Suprapubic skin (tissue), 4 donors: ENCODE measurements around the gene KNG1. TPM values are rescaled to one million over a fixed set of nuclear protein-coding genes. Genes with fewer than 3 reads are reported as not detected.

Experiments used
- DNase-seq, 2 donors: peaks; one replicate each; pipeline ENCODE4 v3.0.0-alpha.2; 2019; ENCODE audit warnings: low spot score in 2 of 2
- H3K27ac ChIP-seq: fragments of 200-600 bp; sonication (generic); one replicate; pipeline ENCODE4 v1.5.1; 2019
- H3K27me3 ChIP-seq: fragments of 200-600 bp; sonication (generic); one replicate; pipeline ENCODE4 v1.5.1; 2019
- H3K36me3 ChIP-seq: fragments of 200-600 bp; sonication (generic); one replicate; pipeline ENCODE4 v1.5.1; 2019
- H3K4me1 ChIP-seq: fragments of 200-600 bp; sonication (generic); one replicate; pipeline ENCODE4 v1.5.1; 2019
- H3K4me3 ChIP-seq: fragments of 200-600 bp; sonication (generic); one replicate; pipeline ENCODE4 v1.5.1; 2019; ENCODE audit warnings: mild to moderate bottlenecking
- H3K9me3 ChIP-seq: fragments of 200-600 bp; sonication (generic); one replicate; pipeline ENCODE4 v1.5.1; 2019
- EP300 ChIP-seq: sonication (generic); formaldehyde crosslinking; IDR thresholded peaks from one replicate; pipeline ENCODE4 v1.6.1; 2017; ENCODE audit warnings: antibody characterized with exemption
- POLR2A ChIP-seq, 2 donors: fragments of 450-650 bp; IDR thresholded peaks; one replicate each; pipeline ENCODE4 v1.6.1; 2017; ENCODE audit warnings: antibody characterized with exemption in 2 of 2, mild to moderate bottlenecking in 2 of 2, moderate library complexity in 2 of 2
- POLR2AphosphoS5 ChIP-seq, 3 donors: sonication (generic); formaldehyde crosslinking; IDR thresholded peaks; one replicate each; pipeline ENCODE4 v1.6.1; 2017; ENCODE audit warnings: antibody characterized with exemption in 3 of 3
- whole genome bisulfite sequencing: methylation state at CpG from one replicate; pipeline ENCODE4 v1.1.5; 2018; 5-methylcytosine and 5-hydroxymethylcytosine counted together
- total RNA-seq, 4 donors: library from RNA; depleted of rRNA; stranded (reverse); fragments of >200 nt; gene quantifications; one replicate each; pipeline ENCODE4 v1.1.0, GENCODE V29; 2016
- TF ChIP-seq, protein P1 (sequence below), 2 donors: fragments of 200-600 bp in 1 of 2; fragments of 450-650 bp in 1 of 2; sonication (generic) in 1 of 2; IDR thresholded peaks; one replicate each; pipeline ENCODE4 v1.5.1; 2016 to 2019; ENCODE audit warnings: antibody characterized with exemption in 2 of 2, mild to moderate bottlenecking in 1 of 2, moderate library complexity in 1 of 2

Gene KNG1
- total RNA-seq, 4 donors from 2014 or later, result 0.44 to 1.9 TPM; not detected in 2

GRCh38 chr3:186759231-186759930 lies 42.2 kb downstream of the KNG1 start:
- no peaks in the 10 kb centered on the region for H3K9me3 ChIP-seq
- no peak overlapping the region for H3K4me3 ChIP-seq
- DNase-seq, result no peak
- no peak overlapping the region for H3K27ac ChIP-seq
- TF ChIP-seq, protein P1, sequence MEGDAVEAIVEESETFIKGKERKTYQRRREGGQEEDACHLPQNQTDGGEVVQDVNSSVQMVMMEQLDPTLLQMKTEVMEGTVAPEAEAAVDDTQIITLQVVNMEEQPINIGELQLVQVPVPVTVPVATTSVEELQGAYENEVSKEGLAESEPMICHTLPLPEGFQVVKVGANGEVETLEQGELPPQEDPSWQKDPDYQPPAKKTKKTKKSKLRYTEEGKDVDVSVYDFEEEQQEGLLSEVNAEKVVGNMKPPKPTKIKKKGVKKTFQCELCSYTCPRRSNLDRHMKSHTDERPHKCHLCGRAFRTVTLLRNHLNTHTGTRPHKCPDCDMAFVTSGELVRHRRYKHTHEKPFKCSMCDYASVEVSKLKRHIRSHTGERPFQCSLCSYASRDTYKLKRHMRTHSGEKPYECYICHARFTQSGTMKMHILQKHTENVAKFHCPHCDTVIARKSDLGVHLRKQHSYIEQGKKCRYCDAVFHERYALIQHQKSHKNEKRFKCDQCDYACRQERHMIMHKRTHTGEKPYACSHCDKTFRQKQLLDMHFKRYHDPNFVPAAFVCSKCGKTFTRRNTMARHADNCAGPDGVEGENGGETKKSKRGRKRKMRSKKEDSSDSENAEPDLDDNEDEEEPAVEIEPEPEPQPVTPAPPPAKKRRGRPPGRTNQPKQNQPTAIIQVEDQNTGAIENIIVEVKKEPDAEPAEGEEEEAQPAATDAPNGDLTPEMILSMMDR (IDR thresholded peaks at IDR 0.05), result no peak
- TF ChIP-seq EP300 (no peak), POLR2AphosphoS5 (IDR thresholded peaks at IDR 0.05) (no peak), POLR2A (IDR thresholded peaks at IDR 0.05) (no peak)
- H3K36me3 ChIP-seq, result no peaks in the 10 kb centered on the region
- no peaks in the 10 kb centered on the region for H3K27me3 ChIP-seq
- 85% methylated on average over 11 of the region's 11 CpGs for WGBS
- no peaks in the 10 kb centered on the region for H3K4me1 ChIP-seq

DNA sequence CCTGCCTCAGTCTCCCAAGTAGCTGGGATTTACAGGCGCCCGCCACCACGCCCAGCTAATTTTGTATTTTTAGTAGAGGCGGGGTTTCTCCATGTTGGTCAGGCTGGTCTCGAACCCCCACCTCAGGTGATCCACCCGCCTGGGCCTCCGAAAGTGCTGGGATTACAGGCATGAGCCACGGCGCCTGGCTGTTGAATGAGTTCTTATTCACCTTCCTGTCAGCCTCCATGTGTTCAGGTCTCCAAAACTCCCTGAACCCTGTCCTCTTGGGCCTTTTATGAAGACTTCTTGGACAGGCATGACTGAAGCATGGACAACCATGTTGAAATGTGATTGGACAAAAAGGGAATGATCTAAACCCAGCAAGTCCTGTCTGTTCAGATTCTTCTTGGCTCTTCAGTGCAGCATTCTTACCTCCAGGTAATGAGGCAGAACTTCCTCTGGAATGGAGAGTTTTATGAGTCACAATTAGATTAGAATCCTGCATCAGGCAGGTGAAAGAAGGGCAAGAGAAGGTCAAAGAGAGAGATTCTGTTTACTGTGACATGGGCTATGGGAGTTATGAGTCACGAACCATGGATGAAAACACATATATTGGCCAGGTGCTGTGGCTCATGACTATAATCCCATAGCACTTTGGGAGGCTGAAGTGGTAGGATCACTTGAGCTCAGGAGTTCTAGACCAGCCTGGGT lies 43.1 kb downstream of the KNG1 start:
- H3K27ac ChIP-seq, result no peak overlapping the region
- WGBS, result 93% methylated on average over 10 of the region's 10 CpGs
- TF ChIP-seq POLR2A (IDR thresholded peaks at IDR 0.05) (no peak), POLR2AphosphoS5 (IDR thresholded peaks at IDR 0.05) (no peak), EP300 (no peak)
- TF ChIP-seq, protein P1 (IDR thresholded peaks at IDR 0.05), result no peak
- no peaks in the 10 kb centered on the region for H3K9me3 ChIP-seq
- no peaks in the 10 kb centered on the region for H3K4me1 ChIP-seq
- H3K36me3 ChIP-seq, result no peaks in the 10 kb centered on the region
- DNase-seq, result no peak
- no peaks in the 10 kb centered on the region for H3K27me3 ChIP-seq
- H3K4me3 ChIP-seq, result no peak overlapping the region

- 94% methylated on average over 8 of the region's 8 CpGs for WGBS
- DNase-seq, result no peak
- TF ChIP-seq POLR2A (IDR thresholded peaks at IDR 0.05), result no peak
Measured at GRCh38 chr3:186760897-186761447, 43.8 kb downstream of the KNG1 start.

GRCh38 chr3:186772281-186772694 lies 55.1 kb downstream of the KNG1 start:
- Histone ChIP-seq H3K27ac (no peak overlapping the region), H3K4me3 (peak overlapping the region; percentile 59), H3K4me1 (peaks cover 12% of the 10 kb centered on the region), H3K9me3 (no peaks in the 10 kb centered on the region), H3K36me3 (no peaks in the 10 kb centered on the region), H3K27me3 (no peaks in the 10 kb centered on the region)
- no peak for TF ChIP-seq POLR2A (IDR thresholded peaks at IDR 0.05)
- TF ChIP-seq, protein P1 (IDR thresholded peaks at IDR 0.05), result no peak
- TF ChIP-seq EP300, result no peak
- TF ChIP-seq POLR2AphosphoS5 (IDR thresholded peaks at IDR 0.05), result no peak
- DNase-seq, result no peak
- WGBS, result 9% methylated on average over 26 of the region's 26 CpGs

More at GRCh38 chr3:186760897-186761447, 43.8 kb downstream of the KNG1 start:
- H3K4me1 ChIP-seq, result no peaks in the 10 kb centered on the region
- no peaks in the 10 kb centered on the region for H3K36me3 ChIP-seq
- no peak overlapping the region for H3K27ac ChIP-seq
- H3K4me3 ChIP-seq, result no peak overlapping the region
- no peaks in the 10 kb centered on the region for H3K27me3 ChIP-seq
- no peaks in the 10 kb centered on the region for H3K9me3 ChIP-seq

GRCh38 chr3:186772701-186773417 lies 55.7 kb downstream of the KNG1 start:
- Histone ChIP-seq H3K4me3 (peak overlapping the region; percentile 59), H3K4me1 (peaks cover 12% of the 10 kb centered on the region), H3K9me3 (no peaks in the 10 kb centered on the region), H3K36me3 (no peaks in the 10 kb centered on the region), H3K27me3 (no peaks in the 10 kb centered on the region), H3K27ac (no peak overlapping the region)
- 20% methylated on average over 17 of the region's 28 CpGs for WGBS
- DNase-seq, result peak; percentile 80 to 91
- TF ChIP-seq, protein P1 (IDR thresholded peaks at IDR 0.05), result no peak
- TF ChIP-seq POLR2AphosphoS5 (IDR thresholded peaks at IDR 0.05) (no peak), EP300 (no peak), POLR2A (IDR thresholded peaks at IDR 0.05) (no peak)
